COLO829 (cell line): ENCODE data around the gene DSCAML1.

ENCODE experiments used
- DNase-seq: peaks from one replicate; pipeline ENCODE4 v3.0.0; 2012; ENCODE audit warnings: low spot score

The DSCAML1 gene

GRCh38 chr11:117722082-117722481 is 74.9 kb downstream of the DSCAML1 start:
- DNase-seq: no peak

- DNase-seq: no peak
These were observed 76.9 kb downstream of the DSCAML1 start for GRCh38 chr11:117720061-117720511.

- DNase-seq: no peak
These were observed 77.5 kb downstream of the DSCAML1 start for GRCh38 chr11:117719480-117719879.

GRCh38 chr11:117717485-117718314 is 79.3 kb downstream of the DSCAML1 start:
- no peak for DNase-seq

- DNase-seq: no peak
These were observed 80.2 kb downstream of the DSCAML1 start for GRCh38 chr11:117716521-117717440.

DNA sequence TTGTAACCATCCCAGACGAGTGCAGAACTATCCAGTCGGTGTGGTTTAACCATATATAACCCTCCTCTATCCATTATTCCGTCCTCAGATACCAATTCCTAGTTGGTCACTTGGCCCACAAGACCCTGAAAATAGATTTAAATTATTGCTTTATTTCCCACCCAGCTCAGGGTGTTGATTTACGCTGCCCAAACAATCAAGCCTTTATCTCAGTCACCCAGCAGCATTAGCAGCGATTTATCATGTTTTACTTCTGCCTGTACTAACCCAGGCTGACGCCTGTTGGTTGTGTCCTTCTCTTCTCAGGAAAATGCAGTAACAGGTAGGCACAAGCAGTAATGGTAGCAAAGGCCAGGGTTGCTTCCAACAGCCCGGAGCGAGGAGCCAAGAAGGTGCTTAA is 81.2 kb downstream of the DSCAML1 start:
- no peak for DNase-seq

DNA sequence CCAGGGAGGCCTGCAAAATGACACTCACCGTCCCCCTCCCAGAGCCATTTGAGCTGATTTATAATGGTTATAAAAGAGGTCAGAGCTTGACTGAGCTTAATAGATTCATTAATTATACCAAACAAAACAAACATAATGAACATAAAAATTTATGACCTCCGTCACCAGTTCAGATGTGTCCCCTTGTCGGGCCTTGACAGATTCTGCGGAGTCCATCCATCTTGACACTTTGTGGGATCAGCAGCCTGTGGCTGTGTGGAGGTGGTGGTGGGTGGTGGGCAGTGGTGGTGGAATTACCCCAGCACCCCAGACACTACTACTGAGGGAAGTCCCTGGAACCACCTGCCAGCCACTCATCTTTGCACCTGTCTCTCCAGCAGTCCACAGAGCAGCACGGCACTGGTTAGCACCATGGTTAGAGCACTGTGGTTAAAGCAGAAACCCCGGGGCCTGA is 83.5 kb downstream of the DSCAML1 start:
- DNase-seq: no peak

- DNase-seq: no peak
These were observed 84.5 kb downstream of the DSCAML1 start for GRCh38 chr11:117712530-117712929.

DNA sequence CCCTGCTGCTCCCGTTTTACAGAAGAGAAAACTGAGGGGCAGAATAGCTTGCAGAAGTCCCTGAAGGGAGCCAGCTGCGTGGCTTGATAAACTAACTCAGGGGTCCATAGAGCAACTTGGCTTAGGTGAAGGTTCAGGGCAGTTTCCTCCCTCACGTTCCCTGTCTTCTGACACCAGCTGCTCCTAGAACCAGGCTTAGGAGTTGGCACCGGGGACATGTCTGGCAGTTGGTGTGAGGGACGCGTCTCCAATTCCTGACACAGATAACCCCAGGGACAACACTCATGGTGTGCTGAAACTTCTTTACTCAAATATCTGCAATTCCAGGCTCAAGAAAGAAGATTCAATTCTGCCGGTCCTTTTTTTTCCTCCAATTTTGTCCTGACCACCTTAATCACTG is 85.7 kb downstream of the DSCAML1 start:
- no peak for DNase-seq

- no peak for DNase-seq
These were observed 86.8 kb downstream of the DSCAML1 start for GRCh38 chr11:117710211-117710610.

- no peak for DNase-seq
These were observed 90.6 kb downstream of the DSCAML1 start for GRCh38 chr11:117706322-117706814.

DNA sequence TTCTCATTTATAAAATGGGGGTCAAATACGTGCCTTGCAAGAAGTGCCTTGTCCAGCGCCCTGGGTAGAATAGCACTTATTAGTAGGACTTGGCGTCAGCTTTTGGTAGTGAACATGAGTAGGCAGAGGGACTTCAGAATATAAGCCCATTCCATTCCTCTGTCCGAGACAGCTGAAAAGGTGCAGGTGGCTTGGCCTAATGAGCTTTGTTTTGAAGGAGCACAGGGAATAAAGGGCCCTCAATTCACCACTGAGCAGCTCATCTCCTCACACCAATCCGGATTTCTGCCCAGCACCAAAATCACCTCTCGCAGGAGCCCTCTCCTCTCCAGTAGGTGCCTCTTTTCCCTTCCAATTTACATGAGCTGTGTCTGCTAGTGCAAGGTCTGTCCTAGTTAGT is 91.2 kb downstream of the DSCAML1 start:
- no peak for DNase-seq

GRCh38 chr11:117704395-117705100 is 92.5 kb downstream of the DSCAML1 start:
- DNase-seq: no peak

GRCh38 chr11:117702946-117703598 is 93.9 kb downstream of the DSCAML1 start:
- DNase-seq: no peak

DNA sequence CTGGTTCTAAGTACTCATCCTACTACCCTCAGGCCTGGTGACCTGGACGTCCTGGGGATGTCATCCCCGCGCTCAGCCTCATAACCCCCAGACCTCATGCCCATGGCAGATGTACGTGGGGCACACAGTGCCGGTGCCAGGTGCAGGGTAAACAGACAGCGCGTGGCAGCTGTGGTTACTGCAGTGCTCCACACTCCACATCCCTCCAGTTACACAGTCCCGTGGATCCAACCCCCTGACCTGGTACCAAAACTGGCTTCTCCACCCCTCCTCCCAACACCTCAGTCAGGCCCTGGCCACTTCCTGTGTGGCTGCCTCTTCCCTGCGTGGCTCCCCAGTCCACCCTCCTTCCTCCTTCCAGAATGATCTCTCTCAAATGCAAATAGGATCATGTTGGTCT is 95.2 kb downstream of the DSCAML1 start:
- no peak for DNase-seq

GRCh38 chr11:117700551-117700950 is 96.5 kb downstream of the DSCAML1 start:
- DNase-seq: no peak

- no peak for DNase-seq
These were observed 99.7 kb downstream of the DSCAML1 start for GRCh38 chr11:117697319-117697718.

DNA sequence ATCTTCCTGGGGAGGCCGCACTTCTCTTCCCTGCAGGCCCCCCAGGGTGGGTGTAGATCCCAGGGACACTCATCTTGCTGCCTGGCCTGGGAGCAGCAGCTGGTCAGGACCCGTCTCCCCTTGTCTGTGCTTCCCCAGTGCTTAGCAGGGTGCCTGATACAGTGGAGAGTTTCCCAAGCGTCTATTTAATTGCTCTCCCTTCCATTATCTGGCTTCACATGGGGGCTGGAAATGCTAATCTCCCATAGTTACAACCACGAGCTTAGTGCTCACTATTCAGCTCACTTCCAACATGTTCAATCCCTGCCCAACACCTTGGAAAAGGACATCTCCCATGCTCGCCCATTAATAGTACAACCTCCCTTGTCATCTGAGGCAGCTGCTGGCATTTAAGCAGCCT is 100.5 kb downstream of the DSCAML1 start:
- no peak for DNase-seq

DNA sequence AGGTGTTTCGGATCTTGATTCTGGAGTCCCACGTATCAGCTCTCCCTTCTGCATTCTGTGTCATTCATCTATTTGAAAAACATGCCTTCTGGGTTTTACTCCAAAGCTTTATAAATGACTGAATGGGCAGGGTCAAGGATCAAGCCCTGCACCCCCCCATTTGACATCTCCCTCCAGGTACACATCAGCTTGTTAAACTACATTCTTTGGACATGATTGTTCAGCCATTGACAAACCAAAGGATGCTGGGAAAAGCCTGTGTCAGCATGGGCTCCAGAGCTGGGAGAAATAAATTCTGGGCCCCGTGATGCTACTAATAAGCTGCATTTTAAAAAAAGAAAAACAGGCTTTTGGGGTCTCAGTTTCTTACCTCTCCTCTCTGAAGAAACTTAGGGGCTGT is 103.7 kb downstream of the DSCAML1 start:
- DNase-seq: no peak

DNA sequence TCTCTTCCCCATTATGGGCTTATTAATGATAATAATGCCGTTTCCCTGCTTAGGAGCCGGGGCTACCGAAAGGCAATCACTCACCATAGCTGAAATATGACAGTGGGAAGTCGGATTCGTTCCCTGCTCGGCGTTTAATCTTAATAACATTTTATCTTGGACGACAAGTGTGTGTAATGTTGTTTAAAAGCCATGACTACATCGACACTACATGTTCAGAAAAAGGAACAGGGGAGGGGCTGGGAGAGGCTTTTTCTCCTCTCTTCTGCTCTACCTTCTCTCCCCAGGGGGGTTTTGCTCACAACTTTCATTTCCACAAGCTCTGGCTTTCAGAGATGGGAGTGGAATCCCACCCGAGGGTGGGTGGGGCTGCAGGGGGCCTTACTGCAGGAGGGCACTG is 105.5 kb downstream of the DSCAML1 start:
- DNase-seq: no peak

DNA sequence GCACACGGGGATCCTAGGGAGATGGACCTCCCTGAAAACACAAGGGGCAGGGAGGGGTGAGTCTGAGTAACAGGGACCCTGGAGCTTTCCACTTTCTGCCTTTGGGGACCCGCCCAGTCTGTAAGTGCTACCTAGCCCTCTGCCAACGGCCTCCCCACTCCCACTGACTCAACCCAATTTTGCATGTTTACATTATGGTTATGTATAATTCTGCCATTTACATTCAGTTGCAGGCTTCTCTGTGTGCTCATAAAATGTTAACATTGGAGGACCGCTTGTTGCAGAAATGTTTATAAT is 105.8 kb downstream of the DSCAML1 start:
- DNase-seq: no peak
